ENCODE data around the gene SPAAR.
A peak's percentile ranks its signal among the peaks of the same experiment; 100 is the strongest.
"Not testable (repeated sequence)": the region's sequence is repeated elsewhere in the genome, so short reads cannot be mapped to it uniquely, and the experiment has no call there.

The SPAAR gene

DNA sequence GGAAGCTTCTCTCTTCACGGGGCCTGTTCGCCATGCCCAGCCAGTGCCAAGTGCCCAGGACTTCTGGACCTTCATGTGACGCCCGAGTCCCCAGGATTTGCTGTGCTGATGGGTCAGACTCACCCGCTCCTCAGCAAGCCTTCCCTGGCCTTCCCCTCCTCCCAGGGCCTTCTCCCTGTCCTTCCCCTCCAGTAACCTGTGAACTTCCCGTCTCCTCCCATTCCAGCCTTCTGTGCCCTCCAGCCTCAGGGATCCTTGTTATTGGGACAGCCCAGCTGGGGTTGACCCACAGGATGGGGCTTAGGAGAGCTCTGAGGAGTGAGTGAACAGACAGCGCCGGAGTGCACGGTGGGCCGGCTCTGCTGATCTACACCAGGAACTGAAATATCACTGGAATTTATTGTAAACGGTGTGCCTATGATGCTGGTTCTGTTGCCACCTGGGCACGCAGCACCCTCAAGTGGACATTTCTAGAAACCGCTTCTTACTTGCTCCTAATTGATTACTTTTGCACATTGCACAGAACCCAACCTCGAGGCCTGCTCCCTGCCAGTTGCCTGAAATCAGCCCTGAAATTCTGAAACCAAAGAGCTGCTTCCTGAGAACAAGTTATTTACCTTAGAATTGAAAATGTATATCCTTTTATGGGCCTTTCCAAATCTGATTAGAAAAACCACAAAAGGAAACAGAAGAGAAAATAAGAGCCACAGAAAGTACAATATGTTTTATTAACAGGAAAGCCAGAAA, 1.5 kb downstream of the SPAAR start:
- no peaks in the 10 kb centered on the region for H3K36me3 ChIP-seq (ENCODE audit: insufficient read depth, low read length)
- peak overlapping the region; percentile 45 for H3K4me2 ChIP-seq (ENCODE audit: low read depth, low read length, poor library complexity, severe bottlenecking)
- H2AFZ ChIP-seq (ENCODE audit: low read length), result no peak overlapping the region
- no peaks in the 10 kb centered on the region for H3K9me3 ChIP-seq (ENCODE audit: insufficient read depth, low read depth, low read length)
- TF ChIP-seq EZH2phosphoT487 (IDR thresholded peaks at IDR 0.05; ENCODE audit: borderline replicate concordance), result no peak; the same call in 1 of the 2 replicates
- TF ChIP-seq, protein P1, sequence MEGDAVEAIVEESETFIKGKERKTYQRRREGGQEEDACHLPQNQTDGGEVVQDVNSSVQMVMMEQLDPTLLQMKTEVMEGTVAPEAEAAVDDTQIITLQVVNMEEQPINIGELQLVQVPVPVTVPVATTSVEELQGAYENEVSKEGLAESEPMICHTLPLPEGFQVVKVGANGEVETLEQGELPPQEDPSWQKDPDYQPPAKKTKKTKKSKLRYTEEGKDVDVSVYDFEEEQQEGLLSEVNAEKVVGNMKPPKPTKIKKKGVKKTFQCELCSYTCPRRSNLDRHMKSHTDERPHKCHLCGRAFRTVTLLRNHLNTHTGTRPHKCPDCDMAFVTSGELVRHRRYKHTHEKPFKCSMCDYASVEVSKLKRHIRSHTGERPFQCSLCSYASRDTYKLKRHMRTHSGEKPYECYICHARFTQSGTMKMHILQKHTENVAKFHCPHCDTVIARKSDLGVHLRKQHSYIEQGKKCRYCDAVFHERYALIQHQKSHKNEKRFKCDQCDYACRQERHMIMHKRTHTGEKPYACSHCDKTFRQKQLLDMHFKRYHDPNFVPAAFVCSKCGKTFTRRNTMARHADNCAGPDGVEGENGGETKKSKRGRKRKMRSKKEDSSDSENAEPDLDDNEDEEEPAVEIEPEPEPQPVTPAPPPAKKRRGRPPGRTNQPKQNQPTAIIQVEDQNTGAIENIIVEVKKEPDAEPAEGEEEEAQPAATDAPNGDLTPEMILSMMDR (conservative IDR thresholded peaks at IDR 0.05; ENCODE audit: low read length), result peak; percentile 68
- H4K20me1 ChIP-seq (ENCODE audit: insufficient read depth, low read length, poor library complexity, severe bottlenecking), result no peaks in the 10 kb centered on the region
- H3K79me2 ChIP-seq (ENCODE audit: insufficient read depth, low read length), result no peaks in the 10 kb centered on the region
- no peaks in the 10 kb centered on the region for H3K9me2 ChIP-seq (replicated peaks; ENCODE audit: low read depth, low read length)
- H3K9ac ChIP-seq (ENCODE audit: low read depth, low read length, poor library complexity, severe bottlenecking), result no peak overlapping the region
- peaks cover 20% of the 10 kb centered on the region for H3K4me1 ChIP-seq (ENCODE audit: insufficient read depth, low read length, poor library complexity, severe bottlenecking)
- H3K4me3 ChIP-seq (ENCODE audit: low read length, poor library complexity, severe bottlenecking), result peak overlapping the region; percentile 27
- H3K27me3 ChIP-seq (ENCODE audit: insufficient read depth, low read length, poor library complexity, severe bottlenecking), result no peaks in the 10 kb centered on the region
- H3F3A ChIP-seq (ENCODE audit: low read depth), result peaks cover 7% of the 10 kb centered on the region

DNA sequence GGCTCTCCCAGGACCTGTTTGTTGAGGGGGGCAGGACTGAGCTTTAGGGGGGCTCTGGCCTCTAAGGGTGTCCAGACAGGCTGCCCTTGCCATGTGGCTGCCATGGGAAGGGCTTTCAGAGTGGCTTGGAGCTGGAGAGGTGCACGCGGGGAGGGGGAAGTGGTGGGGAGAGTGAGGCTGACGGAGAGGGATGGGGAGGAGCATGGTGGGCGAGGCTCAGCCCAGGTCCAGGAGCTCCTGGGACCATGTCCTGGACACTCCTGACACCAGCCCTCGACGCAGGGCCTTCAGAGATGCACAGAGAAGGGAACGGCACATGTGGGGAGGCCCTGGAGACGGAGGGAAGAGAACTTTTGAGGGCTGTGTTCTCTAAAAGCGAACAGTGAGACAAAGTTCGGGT, 2.4 kb downstream of the SPAAR start:
- H3K4me2 ChIP-seq (ENCODE audit: low read depth, low read length, poor library complexity, severe bottlenecking), result peak overlapping the region; percentile 45
- H4K20me1 ChIP-seq (ENCODE audit: insufficient read depth, low read length, poor library complexity, severe bottlenecking), result no peaks in the 10 kb centered on the region
- peaks cover 7% of the 10 kb centered on the region for H3F3A ChIP-seq (ENCODE audit: low read depth)
- no peaks in the 10 kb centered on the region for H3K27me3 ChIP-seq (ENCODE audit: insufficient read depth, low read length, poor library complexity, severe bottlenecking)
- no peak overlapping the region for H2AFZ ChIP-seq (ENCODE audit: low read length)
- H3K4me3 ChIP-seq (ENCODE audit: low read length, poor library complexity, severe bottlenecking), result no peak overlapping the region
- no peak for TF ChIP-seq EZH2phosphoT487 (IDR thresholded peaks at IDR 0.05; ENCODE audit: borderline replicate concordance)
- TF ChIP-seq, protein P1 (conservative IDR thresholded peaks at IDR 0.05; ENCODE audit: low read length), result no peak
- no peaks in the 10 kb centered on the region for H3K9me2 ChIP-seq (replicated peaks; ENCODE audit: low read depth, low read length)
- H3K9me3 ChIP-seq (ENCODE audit: insufficient read depth, low read depth, low read length), result no peaks in the 10 kb centered on the region
- H3K9ac ChIP-seq (ENCODE audit: low read depth, low read length, poor library complexity, severe bottlenecking), result no peak overlapping the region
- no peaks in the 10 kb centered on the region for H3K36me3 ChIP-seq (ENCODE audit: insufficient read depth, low read length)
- H3K79me2 ChIP-seq (ENCODE audit: insufficient read depth, low read length), result no peaks in the 10 kb centered on the region
- H3K4me1 ChIP-seq (ENCODE audit: insufficient read depth, low read length, poor library complexity, severe bottlenecking), result peaks cover 20% of the 10 kb centered on the region

DNA sequence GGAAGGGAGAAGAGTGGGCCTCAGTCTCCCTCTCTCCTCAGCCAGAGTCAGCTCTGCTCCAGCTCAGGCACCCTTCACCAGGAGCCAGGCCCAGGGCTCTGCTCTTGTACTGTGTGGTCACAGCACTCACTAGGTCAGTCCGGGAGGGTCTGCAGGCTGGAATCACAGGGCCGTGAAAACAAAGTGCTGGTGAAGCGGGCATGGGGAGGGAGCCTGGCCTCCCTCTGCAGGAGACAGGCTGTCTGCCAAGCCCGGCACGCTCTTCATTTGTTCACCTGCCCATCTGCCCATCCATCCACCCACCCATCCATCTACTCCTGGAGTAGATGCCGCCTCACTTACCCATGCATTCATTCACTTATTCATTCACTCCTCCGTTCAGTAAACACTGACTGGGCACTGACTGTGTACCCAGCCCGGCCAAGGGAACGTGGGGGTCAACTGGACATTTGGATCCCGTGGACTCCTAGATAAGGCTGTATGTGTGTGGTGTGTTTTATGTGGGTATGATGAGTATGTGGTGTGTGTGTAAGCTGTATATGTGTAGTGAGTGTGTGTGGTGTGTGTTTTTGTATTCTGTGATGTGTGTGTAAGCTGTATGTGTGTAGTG, 3.6 kb downstream of the SPAAR start:
- no peaks in the 10 kb centered on the region for H4K20me1 ChIP-seq (ENCODE audit: insufficient read depth, low read length, poor library complexity, severe bottlenecking)
- H3F3A ChIP-seq (ENCODE audit: low read depth), result peaks cover 7% of the 10 kb centered on the region
- no peak overlapping the region for H3K4me3 ChIP-seq (ENCODE audit: low read length, poor library complexity, severe bottlenecking)
- H3K4me1 ChIP-seq (ENCODE audit: insufficient read depth, low read length, poor library complexity, severe bottlenecking), result peaks cover 20% of the 10 kb centered on the region
- H3K27me3 ChIP-seq (ENCODE audit: insufficient read depth, low read length, poor library complexity, severe bottlenecking), result no peaks in the 10 kb centered on the region
- no peaks in the 10 kb centered on the region for H3K9me3 ChIP-seq (ENCODE audit: insufficient read depth, low read depth, low read length)
- no peak overlapping the region for H2AFZ ChIP-seq (ENCODE audit: low read length)
- H3K79me2 ChIP-seq (ENCODE audit: insufficient read depth, low read length), result no peaks in the 10 kb centered on the region
- H3K9ac ChIP-seq (ENCODE audit: low read depth, low read length, poor library complexity, severe bottlenecking), result no peak overlapping the region
- H3K36me3 ChIP-seq (ENCODE audit: insufficient read depth, low read length), result no peaks in the 10 kb centered on the region
- TF ChIP-seq, protein P1 (conservative IDR thresholded peaks at IDR 0.05; ENCODE audit: low read length), result no peak
- no peak for TF ChIP-seq EZH2phosphoT487 (IDR thresholded peaks at IDR 0.05; ENCODE audit: borderline replicate concordance)
- no peak overlapping the region for H3K4me2 ChIP-seq (ENCODE audit: low read depth, low read length, poor library complexity, severe bottlenecking)
- H3K9me2 ChIP-seq (replicated peaks; ENCODE audit: low read depth, low read length), result no peaks in the 10 kb centered on the region

DNA sequence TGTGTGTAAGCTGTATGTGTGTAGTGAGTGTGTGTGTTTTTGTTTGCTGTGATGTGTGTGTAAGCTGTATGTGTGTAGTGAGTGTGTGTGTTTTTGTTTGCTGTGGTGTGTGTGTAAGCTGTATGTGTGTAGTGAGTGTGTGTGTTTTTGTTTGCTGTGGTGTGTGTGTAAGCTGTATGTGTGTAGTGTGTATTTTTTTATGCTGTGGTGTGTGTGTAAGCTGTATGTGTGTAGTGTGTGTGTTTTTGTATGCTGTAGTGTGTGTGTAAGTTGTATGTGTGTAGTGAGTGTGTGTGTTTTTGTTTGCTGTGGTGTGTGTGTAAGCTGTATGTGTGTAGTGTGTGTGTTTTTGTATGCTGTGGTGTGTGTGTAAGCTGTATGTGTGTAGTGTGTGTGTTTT, 4.1 kb downstream of the SPAAR start:
- not testable (repeated sequence) for H3K4me2 ChIP-seq (ENCODE audit: low read depth, low read length, poor library complexity, severe bottlenecking); H3K79me2 ChIP-seq (ENCODE audit: insufficient read depth, low read length); H3K9me3 ChIP-seq (ENCODE audit: insufficient read depth, low read depth, low read length); H3F3A ChIP-seq (ENCODE audit: low read depth); H3K9ac ChIP-seq (ENCODE audit: low read depth, low read length, poor library complexity, severe bottlenecking); H4K20me1 ChIP-seq (ENCODE audit: insufficient read depth, low read length, poor library complexity, severe bottlenecking); H2AFZ ChIP-seq (ENCODE audit: low read length); H3K27me3 ChIP-seq (ENCODE audit: insufficient read depth, low read length, poor library complexity, severe bottlenecking); H3K36me3 ChIP-seq (ENCODE audit: insufficient read depth, low read length); H3K9me2 ChIP-seq (replicated peaks; ENCODE audit: low read depth, low read length); H3K4me3 ChIP-seq (ENCODE audit: low read length, poor library complexity, severe bottlenecking)
- peaks cover 20% of the 10 kb centered on the region for H3K4me1 ChIP-seq (ENCODE audit: insufficient read depth, low read length, poor library complexity, severe bottlenecking)

Data from Loucy (cell line).